Stimulated activated CD4-positive, alpha-beta T cell treated with anti-CD3 and anti-CD28 coated beads, Interleukin-15, amount 100 ng/mL, for 24 hours (primary cell): ENCODE results near the gene COL24A1.
"Not testable (repeated sequence)": the region's sequence is repeated elsewhere in the genome, so short reads cannot be mapped to it uniquely, and the experiment has no call there.

Experiments
- DNase-seq: peaks from one replicate; pipeline ENCODE4 v3.0.0-alpha.2; 2020

Gene COL24A1

GRCh38 chr1:86071870-86072269 lies 84.7 kb downstream of the COL24A1 start:
- not testable (repeated sequence) for DNase-seq

- no peak for DNase-seq
These were observed 86.8 kb downstream of the COL24A1 start for GRCh38 chr1:86069757-86070145.

GRCh38 chr1:86068841-86069756 lies 87.5 kb downstream of the COL24A1 start:
- no peak for DNase-seq

- DNase-seq: no peak
These were observed 88.3 kb downstream of the COL24A1 start for GRCh38 chr1:86068271-86068721.

- no peak for DNase-seq
These were observed 88.9 kb downstream of the COL24A1 start for GRCh38 chr1:86067626-86068025.

- no peak for DNase-seq
These were observed 91.7 kb downstream of the COL24A1 start for GRCh38 chr1:86064899-86065298.

- no peak for DNase-seq
These were observed 92.9 kb downstream of the COL24A1 start for GRCh38 chr1:86063721-86064120.

- no peak for DNase-seq
These were observed 94.1 kb downstream of the COL24A1 start for GRCh38 chr1:86062453-86062852.

GRCh38 chr1:86061551-86061990 lies 95.0 kb downstream of the COL24A1 start:
- no peak for DNase-seq

- no peak for DNase-seq
These were observed 102.2 kb downstream of the COL24A1 start for GRCh38 chr1:86054396-86054795.

- no peak for DNase-seq
These were observed 103.4 kb downstream of the COL24A1 start for GRCh38 chr1:86052948-86053698.

GRCh38 chr1:86035101-86035500 lies 121.5 kb downstream of the COL24A1 start:
- no peak for DNase-seq

GRCh38 chr1:86030180-86030579 lies 126.4 kb downstream of the COL24A1 start:
- no peak for DNase-seq

GRCh38 chr1:86018283-86018923 lies 138.2 kb downstream of the COL24A1 start:
- DNase-seq: no peak

GRCh38 chr1:86016076-86016759 lies 140.4 kb downstream of the COL24A1 start:
- DNase-seq: no peak

- no peak for DNase-seq
These were observed 141.2 kb downstream of the COL24A1 start for GRCh38 chr1:86015375-86015774.

GRCh38 chr1:86000601-86001000 lies 156.0 kb downstream of the COL24A1 start:
- no peak for DNase-seq

- no peak for DNase-seq
These were observed 158.3 kb downstream of the COL24A1 start for GRCh38 chr1:85998105-85998855.

- DNase-seq: no peak
These were observed 163.8 kb downstream of the COL24A1 start for GRCh38 chr1:85992791-85993190.

- DNase-seq: no peak
These were observed 165.3 kb downstream of the COL24A1 start for GRCh38 chr1:85991261-85991660.

GRCh38 chr1:85984636-85985035 lies 171.9 kb downstream of the COL24A1 start:
- DNase-seq: no peak

GRCh38 chr1:85983316-85983715 lies 173.3 kb downstream of the COL24A1 start:
- no peak for DNase-seq
